OCI-LY3 (cell line): ENCODE results near the gene OR10H5.

Source experiments
- CTCF ChIP-seq: fragments of 200-600, 300-600 bp; sonication (generic); IDR thresholded peaks from 2 replicates; pipeline ENCODE4 v1.5.1; 2014; ENCODE audit warnings: antibody characterized with exemption, low read length, low read depth
- EZH2phosphoT487 ChIP-seq: fragments of 200-600 bp; shearing (Covaris generic); IDR thresholded peaks from 2 replicates; pipeline ENCODE4 v1.6.1; 2018; ENCODE audit warnings: antibody characterized with exemption, mixed run types, low read depth

GRCh38 chr19:15838351-15838750 lies 50.9 kb downstream of the OR10H5 start:
- TF ChIP-seq CTCF (no peak), EZH2phosphoT487 (no peak)
